K562 (cell line): ENCODE results near the gene HIP1R. TPM values are rescaled to one million over a fixed set of nuclear protein-coding genes. Genes with fewer than 3 reads are reported as not detected.

Experiments used
- ATAC-seq: fragments of 200-7000 bp; cut with Tn5 transposase; 3 replicates; pipeline ENCODE4 v1.9.1; 2020; ENCODE audit warnings: moderate library complexity
- BruUV-seq: library from RNA; stranded (reverse); fragments of 400-500 nt; replicated peaks from 2 replicates; lab custom pipeline; 2021; lab: Mats Ljungman, UMichigan
- CTCF ChIA-PET: fragments of 300-600 bp; formaldehyde crosslinking; extraction: SDS; loops from one replicate; lab custom pipeline; 2021; ENCODE audit warnings: low intra/inter-chr PET ratio; lab: Yijun Ruan, JAX
- POLR2A ChIA-PET: fragments of 300-600, 350-650 bp; sonication (Branson Sonifier 250); formaldehyde crosslinking; extraction: SDS; loops from one replicate; lab custom pipeline; 2021; ENCODE audit warnings: antibody characterized with exemption, inconsistent platforms; lab: Yijun Ruan, JAX
- DNase-seq, 4 experiments: peaks; one replicate each; pipeline versions ENCODE4 v3.0.0 to v3.0.0-alpha.2; 2011 to 2018; ENCODE audit warnings: low spot score in 3 of 4, mixed read lengths in 3 of 4; ENCODE audit errors: extremely low read depth in 1 of 4
- FAIRE-seq: peaks from 2 replicates; lab custom pipeline; 2011; peaks lifted over from hg19 to GRCh38; lab: Jason Lieb, UNC
- H2AFZ ChIP-seq: 2 replicates; pipeline ENCODE4 v1.6.0; 2011; ENCODE audit warnings: low read depth, low read length, control low read depth, inconsistent platforms
- H3K27ac ChIP-seq: fragments of 200-600 bp; 3 replicates; pipeline ENCODE4 v1.8.0; 2011; ENCODE audit warnings: low read depth, mild to moderate bottlenecking, control low read depth, inconsistent platforms, low read length, moderate library complexity, mixed read lengths; ENCODE audit errors: extremely low read depth
- H3K27me3 ChIP-seq, 2 experiments: fragments of 300-600 bp in 1 of 2; 2 replicates in 1 of 2; 3 replicates in 1 of 2; pipeline versions ENCODE4 v1.6.0 to v1.8.0; 2011; ENCODE audit warnings: inconsistent platforms in 2 of 2, low read length in 2 of 2, mild to moderate bottlenecking in 1 of 2, mixed read lengths in 1 of 2, moderate library complexity in 1 of 2; ENCODE audit not compliant: control insufficient read depth in 2 of 2, insufficient read depth in 2 of 2
- H3K36me3 ChIP-seq: fragments of 300-600 bp; 3 replicates; pipeline ENCODE4 v1.8.0; 2011; ENCODE audit warnings: mild to moderate bottlenecking, low read length, inconsistent platforms; ENCODE audit not compliant: control insufficient read depth, insufficient read depth
- H3K4me1 ChIP-seq, 2 experiments: fragments of 200-600 bp in 1 of 2; replicated peaks in 1 of 2; 2 replicates in 1 of 2; 3 replicates in 1 of 2; pipeline versions ENCODE4 v1.5.1 to v1.8.0; 2011; ENCODE audit warnings: inconsistent platforms in 2 of 2, low read length in 2 of 2, mild to moderate bottlenecking in 1 of 2, mixed read lengths in 1 of 2, moderate library complexity in 1 of 2; ENCODE audit not compliant: control insufficient read depth in 2 of 2, insufficient read depth in 2 of 2
- H3K4me2 ChIP-seq: 2 replicates; pipeline ENCODE4 v1.6.1; 2011; ENCODE audit warnings: low read length, control low read depth, inconsistent platforms, mixed read lengths; ENCODE audit not compliant: insufficient read depth
- H3K4me3 ChIP-seq: fragments of 200-600 bp; sonication (generic), shearing (Covaris generic); 2 replicates; pipeline ENCODE4 v1.5.1; 2016; ENCODE audit warnings: control low read depth, inconsistent platforms
- H3K79me2 ChIP-seq: fragments of 200-600 bp; 3 replicates; pipeline ENCODE4 v1.8.0; 2011; ENCODE audit warnings: low read length, inconsistent platforms; ENCODE audit not compliant: control insufficient read depth, insufficient read depth
- H3K9ac ChIP-seq, 2 experiments: 2 replicates each; pipeline versions ENCODE4 v1.6.0 to v1.6.1; 2011; ENCODE audit warnings: low read depth in 2 of 2, low read length in 2 of 2, control low read depth in 1 of 2, inconsistent platforms in 1 of 2, mild to moderate bottlenecking in 1 of 2, mixed read lengths in 1 of 2; ENCODE audit not compliant: insufficient read depth in 1 of 2
- H3K9me1 ChIP-seq: one replicate; pipeline ENCODE4 v1.6.0; 2011; ENCODE audit warnings: inconsistent platforms, mild to moderate bottlenecking, low read length, moderate library complexity; ENCODE audit not compliant: control insufficient read depth, insufficient read depth
- H3K9me3 ChIP-seq: replicated peaks from 2 replicates; pipeline ENCODE4 v1.5.1; 2011; ENCODE audit warnings: low read depth, low read length, inconsistent platforms; ENCODE audit not compliant: control insufficient read depth, insufficient read depth
- H4K20me1 ChIP-seq: replicated peaks from 2 replicates; pipeline ENCODE4 v1.6.1; 2011; ENCODE audit warnings: low read length, inconsistent platforms, mixed read lengths; ENCODE audit not compliant: control insufficient read depth, insufficient read depth
- ADNP ChIP-seq: fragments of 200-800 bp; sonication (Bioruptor generic); IDR thresholded peaks from 2 replicates; pipeline ENCODE4 v1.6.1; 2016; ENCODE audit warnings: missing genetic modification characterization, missing compliant biosample characterization
- BCOR ChIP-seq: fragments of 450-650 bp; IDR thresholded peaks from 2 replicates; pipeline ENCODE4 v1.6.1; 2016
- CBX8 ChIP-seq: fragments of 200-600 bp; sonication (generic); IDR thresholded peaks from 2 replicates; pipeline ENCODE4 v1.6.1; 2012; ENCODE audit warnings: borderline replicate concordance, mixed run types, low read depth, mild to moderate bottlenecking, moderate library complexity, mixed read lengths, low read length, control low read depth, inconsistent platforms; ENCODE audit not compliant: poor library complexity, severe bottlenecking; ENCODE audit errors: extremely low read depth
- CEBPB ChIP-seq: fragments of 450-650 bp; IDR thresholded peaks from 2 replicates; pipeline ENCODE4 v1.6.1; 2016; ENCODE audit warnings: missing genetic modification characterization, missing compliant biosample characterization
- CEBPG ChIP-seq, 3 experiments: fragments of 200-800 bp in 1 of 3; sonication (Bioruptor generic) in 1 of 3; sonication (generic) in 1 of 3; formaldehyde crosslinking in 1 of 3; IDR thresholded peaks in 2 of 3; conservative IDR thresholded peaks in 1 of 3; 2 replicates each; pipeline versions ENCODE4 v1.6.1 to v1.8.0; 2016 to 2022; ENCODE audit warnings: missing compliant biosample characterization in 2 of 3, missing genetic modification characterization in 2 of 3, mild to moderate bottlenecking in 1 of 3, missing genetic modification reagents in 1 of 3
- HDAC2 ChIP-seq: fragments of 450-650 bp; IDR thresholded peaks from 2 replicates; pipeline ENCODE4 v1.6.1; 2016; ENCODE audit warnings: mild to moderate bottlenecking
- KDM1A ChIP-seq, 2 experiments: fragments of 450-650 bp; IDR thresholded peaks; 2 replicates each; pipeline ENCODE4 v1.6.1; 2016; ENCODE audit warnings: mild to moderate bottlenecking in 2 of 2
- MAFK ChIP-seq: IDR thresholded peaks from 2 replicates; pipeline ENCODE4 v1.6.1; 2011; ENCODE audit warnings: low read length, improper control_type of control experiment
- RBM22 ChIP-seq: fragments of 200-400 bp; formaldehyde crosslinking; IDR thresholded peaks from 2 replicates; pipeline ENCODE4 v1.6.1; 2018; ENCODE audit warnings: low read length, low read depth; ENCODE audit not compliant: poor library complexity, severe bottlenecking
- RBM25 ChIP-seq: fragments of 200-400 bp; formaldehyde crosslinking; IDR thresholded peaks from 2 replicates; pipeline ENCODE4 v1.6.1; 2018; ENCODE audit warnings: low read length, low read depth, moderate library complexity; ENCODE audit not compliant: severe bottlenecking
- RCOR1 ChIP-seq, 2 experiments: IDR thresholded peaks; 2 replicates each; pipeline ENCODE4 v1.6.1; 2012; ENCODE audit warnings: low read depth in 2 of 2, low read length in 2 of 2, borderline replicate concordance in 1 of 2, improper control_type of control experiment in 1 of 2
- SIN3A ChIP-seq, 2 experiments: fragments of 150-350 bp in 1 of 2; IDR thresholded peaks; 2 replicates each; pipeline ENCODE4 v1.6.1; 2011 to 2016; ENCODE audit warnings: borderline replicate concordance in 2 of 2, low read depth in 2 of 2, low read length in 2 of 2, mild to moderate bottlenecking in 2 of 2, moderate library complexity in 2 of 2; ENCODE audit not compliant: control insufficient read depth in 1 of 2
- SMARCA5 ChIP-seq: fragments of 450-650 bp; IDR thresholded peaks from 2 replicates; pipeline ENCODE4 v1.6.1; 2016
- WGBS: fragments of 100-300 bp; shearing (Covaris generic); methylation state at CpG from one replicate; pipeline ENCODE4 v1.1.6; 2016; ENCODE audit warnings: low coverage, mixed read lengths; ENCODE audit not compliant: insufficient coverage; ENCODE audit errors: missing lambda C conversion rate; 5-methylcytosine and 5-hydroxymethylcytosine counted together
- in situ Hi-C: fragments of 300-500 bp; cut with MboI; formaldehyde crosslinking; loops from 4 replicates; pipeline ENCODE4 v1.15.0; 2018; ENCODE audit warnings: inconsistent platforms, mixed read lengths
- intact Hi-C: fragments of 100-400 bp; cut with micrococcal nuclease; formaldehyde crosslinking; loops from 2 replicates; pipeline ENCODE4 v1.14.2; 2022
- polyA plus RNA-seq, 8 experiments: library from polyadenylated mRNA; depleted of rRNA in 4 of 8; stranded (reverse) in 5 of 8; unstranded in 3 of 8; fragments of >200 nt; fragmentation: Nextera tagmentation in 2 of 8; fragmentation: Illumina TruSeq in 1 of 8; extraction: Ambion mirVana in 2 of 8; extraction: Trizol in 1 of 8; gene quantifications; 2 replicates each; pipeline versions ENCODE4 v1.2.1 to v1.2.3, GENCODE V29; 2011 to 2014; ENCODE audit warnings: inconsistent platforms in 1 of 8, missing spikeins in 1 of 8
- total RNA-seq, 7 experiments: library from RNA; depleted of rRNA in 6 of 7; stranded (reverse); fragments of >200 nt in 6 of 7; fragmentation: Illumina TruSeq in 2 of 7; extraction: Trizol in 2 of 7; gene quantifications; 2 replicates each; pipeline versions ENCODE4 v1.2.1 to v1.2.3, GENCODE V29; 2011 to 2021; ENCODE audit warnings: low replicate concordance in 1 of 7

HIP1R gene
- total and polyA plus RNA-seq, 9 of the 15 experiments (the other 6 are each of a cell fraction or from before 2014, with no cell fraction given): 0.15 to 31.0 (median 14.2) TPM

- H3K4me1 ChIP-seq: peaks cover 0 to 3% of the 10 kb centered on the region in 2 experiments; a peak in 1 of 5 replicates
- no peak overlapping the region for H3K4me3 ChIP-seq
- no peak for ATAC-seq
- no peaks in the 10 kb centered on the region for H4K20me1 ChIP-seq
- no peaks in the 10 kb centered on the region for H3K36me3 ChIP-seq
- no peaks in the 10 kb centered on the region for H3K79me2 ChIP-seq
- no peaks in the 10 kb centered on the region for H3K9me3 ChIP-seq
- H2AFZ ChIP-seq: no peak overlapping the region
- no peak overlapping the region for H3K4me2 ChIP-seq
- no peak for DNase-seq
- 0 out of 4 replicates have a peak, but pooled peaks of 1 of the 2 experiments have one; percentile 33 for TF ChIP-seq RCOR1 (IDR thresholded peaks at IDR 0.05; ENCODE audit: borderline replicate concordance in 1 of 2, low read depth in 2 of 2, low read length in 2 of 2)
- TF ChIP-seq SMARCA5: 0 out of 2 replicates have a peak, but pooled peaks have one; percentile 50
- TF ChIP-seq RBM22: no peak
- TF ChIP-seq BCOR: peak; percentile 92
- TF ChIP-seq RBM25: peak; percentile 76
- TF ChIP-seq CEBPB (tag): peak; percentile 72
- no peak for TF ChIP-seq CBX8
- peak; percentile 79 for TF ChIP-seq ADNP
- no peak for TF ChIP-seq CEBPG (CRISPR knock-in tag; IDR thresholded peaks at IDR 0.05)
- TF ChIP-seq CEBPG (tag; conservative IDR thresholded peaks at IDR 0.05 in 1 of 2, IDR thresholded peaks at IDR 0.05 in 1 of 2): peak in 1 of 2 experiments; percentile 34; a peak in 1 of 4 replicates
- TF ChIP-seq HDAC2: peak; percentile 39; the same call in 1 of the 2 replicates
- TF ChIP-seq MAFK: no peak
- TF ChIP-seq KDM1A (IDR thresholded peaks at IDR 0.05): peak; percentile 54 to 68
- TF ChIP-seq SIN3A (IDR thresholded peaks at IDR 0.05; ENCODE audit: borderline replicate concordance in 2 of 2, control insufficient read depth in 1 of 2, low read depth in 2 of 2, low read length in 2 of 2): no peak
- intact Hi-C loops: no loop called here
- CTCF ChIA-PET: no interaction called here
- H3K27ac ChIP-seq: no peak overlapping the region
- in situ Hi-C loops: no loop called here
- no peak overlapping the region for H3K9ac ChIP-seq
- no peaks in the 10 kb centered on the region for H3K27me3 ChIP-seq
- WGBS: 51% methylated on average over 12 of the region's 12 CpGs
- POLR2A ChIA-PET: interaction anchor here (0.6 kb wide), 1 partner anchor 679 kb away, joined by 4 read pairs; no protein-coding TSS in a partner anchor
- BruUV-seq: no TSS peak
- no peaks in the 10 kb centered on the region for H3K9me1 ChIP-seq
- FAIRE-seq: no peak
Observed at GRCh38 chr12:122909442-122910288, 74.4 kb downstream of the HIP1R start.

Other genes with a start within 250 kb of the HIP1R start
Only the 7 nearest of the 9 such genes appear.
- gene HCAR2, start 132.1 kb upstream of the HIP1R start, total RNA-seq (2014; rRNA removed): not detected in 2 replicates
- not detected in 2 replicates for gene HCAR2, start 132.1 kb upstream of the HIP1R start, total RNA-seq (2014; rRNA removed; fragmentation: Illumina TruSeq; extraction: Trizol)
- not detected in 2 replicates for gene HCAR2, start 132.1 kb upstream of the HIP1R start, total RNA-seq (2015; rRNA removed; fragmentation: Illumina TruSeq; extraction: Trizol)
- not detected in 2 replicates for gene HCAR2, start 132.1 kb upstream of the HIP1R start, total RNA-seq (2021)
- not detected in 2 replicates for gene HCAR2, start 132.1 kb upstream of the HIP1R start, polyA plus RNA-seq (2011; rRNA removed)
- not detected in 2 replicates for gene HCAR2, start 132.1 kb upstream of the HIP1R start, polyA plus RNA-seq (2014; fragmentation: Illumina TruSeq; extraction: Trizol)
- gene HCAR2, start 132.1 kb upstream of the HIP1R start, polyA plus RNA-seq (2014; fragmentation: Nextera tagmentation; extraction: Ambion mirVana): not detected
- not detected in 2 replicates for gene HCAR2, start 132.1 kb upstream of the HIP1R start, polyA plus RNA-seq (2014; rRNA removed)
- gene HCAR3, start 118.6 kb upstream of the HIP1R start, total RNA-seq (2014; rRNA removed): not detected in 2 replicates
- gene HCAR3, start 118.6 kb upstream of the HIP1R start, total RNA-seq (2014; rRNA removed; fragmentation: Illumina TruSeq; extraction: Trizol): not detected in 2 replicates
- not detected in 2 replicates for gene HCAR3, start 118.6 kb upstream of the HIP1R start, total RNA-seq (2015; rRNA removed; fragmentation: Illumina TruSeq; extraction: Trizol)
- not detected in 2 replicates for gene HCAR3, start 118.6 kb upstream of the HIP1R start, total RNA-seq (2021)
- not detected in 2 replicates for gene HCAR3, start 118.6 kb upstream of the HIP1R start, polyA plus RNA-seq (2011; rRNA removed)
- gene HCAR3, start 118.6 kb upstream of the HIP1R start, polyA plus RNA-seq (2014; fragmentation: Illumina TruSeq; extraction: Trizol): not detected in 2 replicates
- gene HCAR3, start 118.6 kb upstream of the HIP1R start, polyA plus RNA-seq (2014; fragmentation: Nextera tagmentation; extraction: Ambion mirVana): not detected
- not detected in 2 replicates for gene HCAR3, start 118.6 kb upstream of the HIP1R start, polyA plus RNA-seq (2014; rRNA removed)
- gene HCAR1, start 104.6 kb upstream of the HIP1R start, total RNA-seq (2014; rRNA removed): not detected in 2 replicates
- gene HCAR1, start 104.6 kb upstream of the HIP1R start, total RNA-seq (2014; rRNA removed; fragmentation: Illumina TruSeq; extraction: Trizol): not detected in 2 replicates
- not detected in 2 replicates for gene HCAR1, start 104.6 kb upstream of the HIP1R start, total RNA-seq (2015; rRNA removed; fragmentation: Illumina TruSeq; extraction: Trizol)
- gene HCAR1, start 104.6 kb upstream of the HIP1R start, total RNA-seq (2021): not detected in 2 replicates
- gene HCAR1, start 104.6 kb upstream of the HIP1R start, polyA plus RNA-seq (2011; rRNA removed): not detected in 2 replicates
- not detected in 2 replicates for gene HCAR1, start 104.6 kb upstream of the HIP1R start, polyA plus RNA-seq (2014; fragmentation: Illumina TruSeq; extraction: Trizol)
- not detected for gene HCAR1, start 104.6 kb upstream of the HIP1R start, polyA plus RNA-seq (2014; fragmentation: Nextera tagmentation; extraction: Ambion mirVana)
- gene HCAR1, start 104.6 kb upstream of the HIP1R start, polyA plus RNA-seq (2014; rRNA removed): not detected in 2 replicates
- 46.5 and 54.7 TPM in 2 replicates for gene DENR, start 82.6 kb upstream of the HIP1R start, total RNA-seq (2014; rRNA removed)
- 71.1 and 83.0 TPM in 2 replicates for gene DENR, start 82.6 kb upstream of the HIP1R start, total RNA-seq (2014; rRNA removed; fragmentation: Illumina TruSeq; extraction: Trizol)
- gene DENR, start 82.6 kb upstream of the HIP1R start, total RNA-seq (2015; rRNA removed; fragmentation: Illumina TruSeq; extraction: Trizol): 64.1 and 70.7 TPM in 2 replicates
- gene DENR, start 82.6 kb upstream of the HIP1R start, total RNA-seq (2021): 54.7 and 59.4 TPM in 2 replicates
- 35.5 and 54.6 TPM in 2 replicates for gene DENR, start 82.6 kb upstream of the HIP1R start, polyA plus RNA-seq (2011; rRNA removed)
- 73.4 and 77.4 TPM in 2 replicates for gene DENR, start 82.6 kb upstream of the HIP1R start, polyA plus RNA-seq (2014; fragmentation: Illumina TruSeq; extraction: Trizol)
- gene DENR, start 82.6 kb upstream of the HIP1R start, polyA plus RNA-seq (2014; fragmentation: Nextera tagmentation; extraction: Ambion mirVana): 10 to 100 TPM; 32.5 to 40.1 TPM
- gene DENR, start 82.6 kb upstream of the HIP1R start, polyA plus RNA-seq (2014; rRNA removed): 62.6 and 70.1 TPM in 2 replicates
- gene CCDC62, start 60.9 kb upstream of the HIP1R start, total RNA-seq (2014; rRNA removed): 0.49 and 1.0 TPM in 2 replicates
- 1.4 and 1.6 TPM in 2 replicates for gene CCDC62, start 60.9 kb upstream of the HIP1R start, total RNA-seq (2014; rRNA removed; fragmentation: Illumina TruSeq; extraction: Trizol)
- 1.1 and 1.4 TPM in 2 replicates for gene CCDC62, start 60.9 kb upstream of the HIP1R start, total RNA-seq (2015; rRNA removed; fragmentation: Illumina TruSeq; extraction: Trizol)
- gene CCDC62, start 60.9 kb upstream of the HIP1R start, total RNA-seq (2021): 0.74 and 0.75 TPM in 2 replicates
- 0.78 and 0.91 TPM in 2 replicates for gene CCDC62, start 60.9 kb upstream of the HIP1R start, polyA plus RNA-seq (2011; rRNA removed)
- gene CCDC62, start 60.9 kb upstream of the HIP1R start, polyA plus RNA-seq (2014; fragmentation: Illumina TruSeq; extraction: Trizol): 0.33 and 0.65 TPM in 2 replicates
- under 1 TPM; 0.03 to 0.25 TPM for gene CCDC62, start 60.9 kb upstream of the HIP1R start, polyA plus RNA-seq (2014; fragmentation: Nextera tagmentation; extraction: Ambion mirVana)
- 0.38 and 0.94 TPM in 2 replicates for gene CCDC62, start 60.9 kb upstream of the HIP1R start, polyA plus RNA-seq (2014; rRNA removed)
- gene VPS37B, start 60.7 kb downstream of the HIP1R start, total RNA-seq (2014; rRNA removed): 27.9 and 34.1 TPM in 2 replicates
- 9.5 and 12.3 TPM in 2 replicates for gene VPS37B, start 60.7 kb downstream of the HIP1R start, total RNA-seq (2014; rRNA removed; fragmentation: Illumina TruSeq; extraction: Trizol)
- 18.1 and 18.5 TPM in 2 replicates for gene VPS37B, start 60.7 kb downstream of the HIP1R start, total RNA-seq (2015; rRNA removed; fragmentation: Illumina TruSeq; extraction: Trizol)
- 35.8 and 37.4 TPM in 2 replicates for gene VPS37B, start 60.7 kb downstream of the HIP1R start, total RNA-seq (2021)
- 13.8 TPM in 2 replicates for gene VPS37B, start 60.7 kb downstream of the HIP1R start, polyA plus RNA-seq (2011; rRNA removed)
- 17.9 and 24.0 TPM in 2 replicates for gene VPS37B, start 60.7 kb downstream of the HIP1R start, polyA plus RNA-seq (2014; fragmentation: Illumina TruSeq; extraction: Trizol)
- under 1 TPM; 0.28 to 0.34 TPM for gene VPS37B, start 60.7 kb downstream of the HIP1R start, polyA plus RNA-seq (2014; fragmentation: Nextera tagmentation; extraction: Ambion mirVana)
- 24.7 and 33.3 TPM in 2 replicates for gene VPS37B, start 60.7 kb downstream of the HIP1R start, polyA plus RNA-seq (2014; rRNA removed)
- 9.6 and 10.5 TPM in 2 replicates for gene ABCB9, start 131.0 kb downstream of the HIP1R start, total RNA-seq (2014; rRNA removed)
- 3.9 and 4.3 TPM in 2 replicates for gene ABCB9, start 131.0 kb downstream of the HIP1R start, total RNA-seq (2014; rRNA removed; fragmentation: Illumina TruSeq; extraction: Trizol)
- 6.2 and 6.5 TPM in 2 replicates for gene ABCB9, start 131.0 kb downstream of the HIP1R start, total RNA-seq (2015; rRNA removed; fragmentation: Illumina TruSeq; extraction: Trizol)
- 12.0 and 12.6 TPM in 2 replicates for gene ABCB9, start 131.0 kb downstream of the HIP1R start, total RNA-seq (2021)
- gene ABCB9, start 131.0 kb downstream of the HIP1R start, polyA plus RNA-seq (2011; rRNA removed): 6.3 and 6.5 TPM in 2 replicates
- 4.2 and 5.7 TPM in 2 replicates for gene ABCB9, start 131.0 kb downstream of the HIP1R start, polyA plus RNA-seq (2014; fragmentation: Illumina TruSeq; extraction: Trizol)
- gene ABCB9, start 131.0 kb downstream of the HIP1R start, polyA plus RNA-seq (2014; fragmentation: Nextera tagmentation; extraction: Ambion mirVana): under 1 TPM; 0.20 to 0.31 TPM
- 7.6 and 7.9 TPM in 2 replicates for gene ABCB9, start 131.0 kb downstream of the HIP1R start, polyA plus RNA-seq (2014; rRNA removed)